HepG2 (cell line): Measurements from ENCODE around the gene RASGRF1. TPM values are rescaled to one million over a fixed set of nuclear protein-coding genes. Genes with fewer than 3 reads are reported as not detected.

Experiments used
- ATAC-seq: fragments of 200-7000 bp; cut with Tn5 transposase; 3 replicates; pipeline ENCODE4 v1.9.1; 2020; ENCODE audit warnings: mild to moderate bottlenecking, moderate library complexity
- BruUV-seq: library from RNA; stranded (reverse); fragments of 400-500 nt; replicated peaks from 2 replicates; lab custom pipeline; 2021; lab: Mats Ljungman, UMichigan
- CTCF ChIA-PET: fragments of 300-600 bp; formaldehyde crosslinking; extraction: SDS; loops from one replicate; lab custom pipeline; 2021; ENCODE audit warnings: low total read pairs, inconsistent platforms, low intra/inter-chr PET ratio; lab: Yijun Ruan, JAX
- POLR2A ChIA-PET: fragments of 350-600 bp; sonication (Branson Sonifier 250); formaldehyde crosslinking; loops from one replicate; lab custom pipeline; 2020; ENCODE audit warnings: antibody characterized with exemption, inconsistent platforms; lab: Yijun Ruan, JAX
- DNase-seq: peaks from one replicate; pipeline ENCODE4 v3.0.0-alpha.2; 2015; ENCODE audit warnings: low spot score
- FAIRE-seq: peaks from 3 replicates; lab custom pipeline; 2011; peaks lifted over from hg19 to GRCh38; lab: Jason Lieb, UNC
- H2AFZ ChIP-seq: one replicate; pipeline ENCODE4 v1.6.1; 2011; ENCODE audit warnings: low read length, inconsistent platforms
- H3K27ac ChIP-seq: fragments of 300-600 bp; 3 replicates; pipeline ENCODE4 v1.8.0; 2011; ENCODE audit warnings: mixed run types, mild to moderate bottlenecking, mixed read lengths, low read length, inconsistent platforms; ENCODE audit not compliant: insufficient read depth; ENCODE audit errors: extremely low read length
- H3K27me3 ChIP-seq, 2 experiments: fragments of 200-600 bp in 1 of 2; 2 replicates in 1 of 2; 3 replicates in 1 of 2; pipeline versions ENCODE4 v1.6.0 to v1.8.0; 2011; ENCODE audit warnings: low read length in 2 of 2, mild to moderate bottlenecking in 2 of 2, moderate library complexity in 2 of 2, inconsistent platforms in 1 of 2; ENCODE audit not compliant: insufficient read depth in 2 of 2, control insufficient read depth in 1 of 2
- H3K36me3 ChIP-seq, 2 experiments: fragments of 200-600 bp in 1 of 2; replicated peaks in 1 of 2; 2 replicates in 1 of 2; 3 replicates in 1 of 2; pipeline versions ENCODE4 v1.5.1 to v1.8.0; 2011; ENCODE audit warnings: low read length in 2 of 2, inconsistent platforms in 1 of 2; ENCODE audit not compliant: insufficient read depth in 2 of 2, control insufficient read depth in 1 of 2
- H3K4me1 ChIP-seq: 2 replicates; pipeline ENCODE4 v1.5.1; 2012; ENCODE audit warnings: low read length, inconsistent platforms; ENCODE audit not compliant: insufficient read depth
- H3K4me2 ChIP-seq: 2 replicates; pipeline ENCODE4 v1.6.0; 2011; ENCODE audit warnings: low read depth, low read length, inconsistent platforms
- H3K4me3 ChIP-seq, 3 experiments: fragments of 200-600 bp in 1 of 3; sonication (generic), shearing (Covaris generic) in 1 of 3; replicated peaks in 1 of 3; 2 replicates each; pipeline ENCODE4 v1.5.1; 2011 to 2016; ENCODE audit warnings: low read length in 3 of 3, inconsistent platforms in 2 of 3, low read depth in 2 of 3, mild to moderate bottlenecking in 2 of 3, control low read depth in 1 of 3, mixed read lengths in 1 of 3; ENCODE audit not compliant: insufficient read depth in 1 of 3
- H3K79me2 ChIP-seq: one replicate; pipeline ENCODE4 v1.6.1; 2011; ENCODE audit warnings: low read length, inconsistent platforms; ENCODE audit not compliant: insufficient read depth
- H3K9ac ChIP-seq: 2 replicates; pipeline ENCODE4 v1.6.0; 2011; ENCODE audit warnings: mild to moderate bottlenecking, low read depth, low read length, inconsistent platforms; ENCODE audit not compliant: insufficient read depth
- H3K9me3 ChIP-seq: 2 replicates; pipeline ENCODE4 v1.5.1; 2012; ENCODE audit warnings: mild to moderate bottlenecking, low read length
- H4K20me1 ChIP-seq: 2 replicates; pipeline ENCODE4 v1.6.0; 2011; ENCODE audit warnings: inconsistent platforms, mild to moderate bottlenecking, low read length, moderate library complexity; ENCODE audit not compliant: insufficient read depth
- CENPX ChIP-seq: sonication (generic); formaldehyde crosslinking; IDR thresholded peaks from 2 replicates; pipeline ENCODE4 v1.9.0; 2021; ENCODE audit warnings: mild to moderate bottlenecking, missing genetic modification reagents, moderate library complexity
- FIP1L1 ChIP-seq: fragments of 200-400 bp; formaldehyde crosslinking; IDR thresholded peaks from 2 replicates; pipeline ENCODE4 v1.6.1; 2018; ENCODE audit warnings: low read depth, mild to moderate bottlenecking, low read length, moderate library complexity, borderline replicate concordance; ENCODE audit not compliant: insufficient read depth
- KDM3A ChIP-seq: IDR thresholded peaks from 2 replicates; pipeline ENCODE4 v1.6.1; 2018; ENCODE audit warnings: low read depth, missing compliant biosample characterization
- LCORL ChIP-seq, 2 experiments: fragments of 450-650 bp in 1 of 2; sonication (generic) in 1 of 2; formaldehyde crosslinking in 1 of 2; IDR thresholded peaks; 2 replicates each; pipeline versions ENCODE4 v1.5.0 to v1.6.1; 2017 to 2020; ENCODE audit warnings: antibody characterized with exemption in 1 of 2, missing genetic modification reagents in 1 of 2
- PCBP1 ChIP-seq: fragments of 200-400 bp; formaldehyde crosslinking; IDR thresholded peaks from 2 replicates; pipeline ENCODE4 v1.6.1; 2017; ENCODE audit warnings: mild to moderate bottlenecking, low read depth, low read length, borderline replicate concordance
- POLR2A ChIP-seq, 2 experiments: IDR thresholded peaks; 2 replicates each; pipeline ENCODE4 v1.6.1; 2011; ENCODE audit warnings: low read depth in 2 of 2, low read length in 2 of 2, mild to moderate bottlenecking in 1 of 2, moderate library complexity in 1 of 2; ENCODE audit not compliant: insufficient read depth in 1 of 2
- RFX5 ChIP-seq: IDR thresholded peaks from 2 replicates; pipeline ENCODE4 v1.6.1; 2011; ENCODE audit warnings: low read depth, low read length, improper control_type of control experiment
- SIN3B ChIP-seq: fragments of 150-350 bp; IDR thresholded peaks from 2 replicates; pipeline ENCODE4 v1.6.1; 2014; ENCODE audit warnings: low read length
- ZNF256 ChIP-seq: sonication (generic); formaldehyde crosslinking; conservative IDR thresholded peaks from 2 replicates; pipeline ENCODE4 v1.4.0; 2020; ENCODE audit warnings: missing genetic modification reagents
- ZNF263 ChIP-seq: sonication (generic); formaldehyde crosslinking; IDR thresholded peaks from 2 replicates; pipeline ENCODE4 v1.4.0; 2020; ENCODE audit warnings: missing genetic modification reagents
- ZNF558 ChIP-seq: sonication (generic); formaldehyde crosslinking; IDR thresholded peaks from 2 replicates; pipeline ENCODE4 v1.9.0; 2022; ENCODE audit warnings: mild to moderate bottlenecking, missing genetic modification reagents, borderline replicate concordance
- ZNF83 ChIP-seq: sonication (generic); formaldehyde crosslinking; IDR thresholded peaks from 2 replicates; pipeline ENCODE4 v1.4.0; 2020; ENCODE audit warnings: missing genetic modification reagents, mild to moderate bottlenecking, borderline replicate concordance
- WGBS: methylation state at CpG from one replicate; pipeline ENCODE4 v1.1.6; 2017; ENCODE audit warnings: low lambda C conversion rate; 5-methylcytosine and 5-hydroxymethylcytosine counted together
- in situ Hi-C: cut with HindIII; loops from 2 replicates; pipeline ENCODE4 v1.10.0; 2017; ENCODE audit warnings: low pct_unique_long_range_greater_than_20kb; ENCODE audit not compliant: extremely low pct_ligation_motif_present
- intact Hi-C: fragments of 100-400 bp; cut with micrococcal nuclease; formaldehyde crosslinking; loops from one replicate; pipeline ENCODE4 v1.10.0; 2022; ENCODE audit not compliant: unreplicated experiment
- polyA plus RNA-seq, 8 experiments: library from polyadenylated mRNA; depleted of rRNA in 3 of 8; stranded (reverse) in 7 of 8; unstranded in 1 of 8; fragments of >200 nt; fragmentation: Illumina TruSeq in 4 of 8; extraction: Trizol in 4 of 8; gene quantifications; 2 replicates each; pipeline versions ENCODE4 v1.2.1 to v1.2.3, GENCODE V29; 2011 to 2016; ENCODE audit warnings: low read depth in 4 of 8, missing spikeins in 1 of 8, mixed read lengths in 1 of 8; ENCODE audit not compliant: insufficient read depth in 1 of 8
- total RNA-seq, 5 experiments: library from RNA; depleted of rRNA; stranded (reverse); fragments of >200 nt; fragmentation: Illumina TruSeq; extraction: Trizol; gene quantifications; 2 replicates each; pipeline ENCODE4 v1.2.3, GENCODE V29; 2016; ENCODE audit warnings: low read depth in 1 of 5
- TF ChIP-seq, protein P1 (sequence below): sonication (generic); formaldehyde crosslinking; conservative IDR thresholded peaks from 2 replicates; pipeline ENCODE4 v1.8.0; 2022; ENCODE audit warnings: missing genetic modification reagents
- TF ChIP-seq, protein P2 (sequence below): sonication (generic); formaldehyde crosslinking; IDR thresholded peaks from 2 replicates; pipeline ENCODE4 v1.8.0; 2023; ENCODE audit warnings: mild to moderate bottlenecking, missing genetic modification reagents
- TF ChIP-seq, protein P3 (sequence below): sonication (generic); formaldehyde crosslinking; IDR thresholded peaks from 2 replicates; pipeline ENCODE4 v1.4.0; 2020; ENCODE audit warnings: mild to moderate bottlenecking, missing genetic modification reagents
- TF ChIP-seq, protein P4 (sequence below): sonication (generic); formaldehyde crosslinking; IDR thresholded peaks from 2 replicates; pipeline ENCODE4 v1.5.1; 2020; ENCODE audit warnings: missing genetic modification reagents, mild to moderate bottlenecking, borderline replicate concordance
- TF ChIP-seq, protein P5 (sequence below): sonication (generic); formaldehyde crosslinking; IDR thresholded peaks from 2 replicates; pipeline ENCODE4 v1.8.1; 2023; ENCODE audit warnings: mild to moderate bottlenecking, inconsistent platforms, moderate library complexity, missing genetic modification reagents, borderline replicate concordance

The RASGRF1 gene
- total and polyA plus RNA-seq, 2 of the 13 experiments (the other 11 are each of a cell fraction or from before 2014, with no cell fraction given), result 0.55 to 3.0 TPM

DNA sequence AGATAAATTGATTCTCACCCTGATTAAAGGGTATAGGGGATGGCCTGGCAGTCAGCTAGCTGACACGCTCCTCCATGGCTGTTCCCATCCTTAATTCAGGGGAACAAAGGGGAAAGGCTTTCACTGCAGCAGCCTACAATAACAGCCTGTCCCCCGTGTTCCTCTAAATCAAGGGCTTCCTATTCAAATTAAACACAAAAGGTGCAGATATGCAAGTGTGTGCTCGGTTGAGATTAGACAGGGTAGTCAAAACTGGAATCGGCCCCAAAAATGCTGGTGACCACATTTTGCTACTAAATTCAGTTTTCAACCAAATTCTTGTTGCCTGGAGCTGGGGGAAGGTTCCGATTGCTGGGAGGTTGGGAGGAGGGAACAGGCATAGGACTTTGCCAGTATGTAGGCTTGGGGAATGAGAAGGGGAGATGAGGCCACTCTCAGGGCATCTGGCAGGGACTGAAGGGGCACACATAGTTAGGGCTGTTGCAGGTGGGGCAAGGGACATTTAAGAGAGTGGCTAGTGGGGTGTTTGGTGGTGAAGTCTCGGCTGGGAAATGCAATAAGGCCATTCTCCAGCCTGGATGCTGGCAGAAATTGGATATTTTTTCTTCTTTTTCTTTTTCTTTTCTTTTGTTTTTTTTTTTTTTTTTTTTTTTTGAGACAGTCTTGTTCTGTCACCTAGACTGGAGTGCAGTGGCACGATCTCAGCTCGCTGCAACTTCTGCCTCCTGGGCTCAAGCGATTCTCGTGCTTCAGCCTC is 112.8 kb downstream of the RASGRF1 start:
- Histone ChIP-seq H3K27me3 (no peaks in the 10 kb centered on the region), H3K9me3 (no peaks in the 10 kb centered on the region), H3K4me3 (no peak overlapping the region), H3K9ac (no peak overlapping the region), H3K79me2 (no peaks in the 10 kb centered on the region), H3K4me2 (no peak overlapping the region), H4K20me1 (no peaks in the 10 kb centered on the region), H3K4me1 (peaks cover 36% of the 10 kb centered on the region), H3K27ac (no peak overlapping the region), H2AFZ (no peak overlapping the region), H3K36me3 (no peaks in the 10 kb centered on the region)
- no peak for ATAC-seq
- 95% methylated on average over 9 of the region's 10 CpGs for WGBS
- no TSS peak for BruUV-seq
- no peak for TF ChIP-seq LCORL (IDR thresholded peaks at IDR 0.05)
- no peak for TF ChIP-seq LCORL (CRISPR knock-in tag; IDR thresholded peaks at IDR 0.05)
- no peak for TF ChIP-seq CENPX
- TF ChIP-seq, protein P1, sequence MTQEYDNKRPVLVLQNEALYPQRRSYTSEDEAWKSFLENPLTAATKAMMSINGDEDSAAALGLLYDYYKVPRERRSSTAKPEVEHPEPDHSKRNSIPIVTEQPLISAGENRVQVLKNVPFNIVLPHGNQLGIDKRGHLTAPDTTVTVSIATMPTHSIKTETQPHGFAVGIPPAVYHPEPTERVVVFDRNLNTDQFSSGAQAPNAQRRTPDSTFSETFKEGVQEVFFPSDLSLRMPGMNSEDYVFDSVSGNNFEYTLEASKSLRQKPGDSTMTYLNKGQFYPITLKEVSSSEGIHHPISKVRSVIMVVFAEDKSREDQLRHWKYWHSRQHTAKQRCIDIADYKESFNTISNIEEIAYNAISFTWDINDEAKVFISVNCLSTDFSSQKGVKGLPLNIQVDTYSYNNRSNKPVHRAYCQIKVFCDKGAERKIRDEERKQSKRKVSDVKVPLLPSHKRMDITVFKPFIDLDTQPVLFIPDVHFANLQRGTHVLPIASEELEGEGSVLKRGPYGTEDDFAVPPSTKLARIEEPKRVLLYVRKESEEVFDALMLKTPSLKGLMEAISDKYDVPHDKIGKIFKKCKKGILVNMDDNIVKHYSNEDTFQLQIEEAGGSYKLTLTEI (CRISPR knock-in tag), result no peak
- TF ChIP-seq, protein P2, sequence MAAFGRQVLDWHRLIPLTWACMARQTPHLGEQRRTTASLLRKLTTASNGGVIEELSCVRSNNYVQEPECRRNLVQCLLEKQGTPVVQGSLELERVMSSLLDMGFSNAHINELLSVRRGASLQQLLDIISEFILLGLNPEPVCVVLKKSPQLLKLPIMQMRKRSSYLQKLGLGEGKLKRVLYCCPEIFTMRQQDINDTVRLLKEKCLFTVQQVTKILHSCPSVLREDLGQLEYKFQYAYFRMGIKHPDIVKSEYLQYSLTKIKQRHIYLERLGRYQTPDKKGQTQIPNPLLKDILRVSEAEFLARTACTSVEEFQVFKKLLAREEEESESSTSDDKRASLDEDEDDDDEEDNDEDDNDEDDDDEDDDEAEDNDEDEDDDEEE, result no peak
- TF ChIP-seq ZNF83 (CRISPR knock-in tag), result no peak
- TF ChIP-seq RFX5, result no peak
- TF ChIP-seq KDM3A (CRISPR knock-in tag), result no peak
- TF ChIP-seq ZNF263, result no peak
- TF ChIP-seq, protein P3, sequence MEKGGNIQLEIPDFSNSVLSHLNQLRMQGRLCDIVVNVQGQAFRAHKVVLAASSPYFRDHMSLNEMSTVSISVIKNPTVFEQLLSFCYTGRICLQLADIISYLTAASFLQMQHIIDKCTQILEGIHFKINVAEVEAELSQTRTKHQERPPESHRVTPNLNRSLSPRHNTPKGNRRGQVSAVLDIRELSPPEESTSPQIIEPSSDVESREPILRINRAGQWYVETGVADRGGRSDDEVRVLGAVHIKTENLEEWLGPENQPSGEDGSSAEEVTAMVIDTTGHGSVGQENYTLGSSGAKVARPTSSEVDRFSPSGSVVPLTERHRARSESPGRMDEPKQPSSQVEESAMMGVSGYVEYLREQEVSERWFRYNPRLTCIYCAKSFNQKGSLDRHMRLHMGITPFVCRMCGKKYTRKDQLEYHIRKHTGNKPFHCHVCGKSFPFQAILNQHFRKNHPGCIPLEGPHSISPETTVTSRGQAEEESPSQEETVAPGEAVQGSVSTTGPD (CRISPR knock-in tag), result no peak
- TF ChIP-seq FIP1L1, result no peak
- TF ChIP-seq SIN3B, result no peak
- TF ChIP-seq POLR2A (IDR thresholded peaks at IDR 0.05; ENCODE audit: insufficient read depth in 1 of 2, low read depth in 2 of 2, low read length in 2 of 2), result no peak
- TF ChIP-seq, protein P4, sequence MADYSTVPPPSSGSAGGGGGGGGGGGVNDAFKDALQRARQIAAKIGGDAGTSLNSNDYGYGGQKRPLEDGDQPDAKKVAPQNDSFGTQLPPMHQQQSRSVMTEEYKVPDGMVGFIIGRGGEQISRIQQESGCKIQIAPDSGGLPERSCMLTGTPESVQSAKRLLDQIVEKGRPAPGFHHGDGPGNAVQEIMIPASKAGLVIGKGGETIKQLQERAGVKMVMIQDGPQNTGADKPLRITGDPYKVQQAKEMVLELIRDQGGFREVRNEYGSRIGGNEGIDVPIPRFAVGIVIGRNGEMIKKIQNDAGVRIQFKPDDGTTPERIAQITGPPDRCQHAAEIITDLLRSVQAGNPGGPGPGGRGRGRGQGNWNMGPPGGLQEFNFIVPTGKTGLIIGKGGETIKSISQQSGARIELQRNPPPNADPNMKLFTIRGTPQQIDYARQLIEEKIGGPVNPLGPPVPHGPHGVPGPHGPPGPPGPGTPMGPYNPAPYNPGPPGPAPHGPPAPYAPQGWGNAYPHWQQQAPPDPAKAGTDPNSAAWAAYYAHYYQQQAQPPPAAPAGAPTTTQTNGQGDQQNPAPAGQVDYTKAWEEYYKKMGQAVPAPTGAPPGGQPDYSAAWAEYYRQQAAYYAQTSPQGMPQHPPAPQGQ (CRISPR knock-in tag), result no peak
- TF ChIP-seq ZNF256 (CRISPR knock-in tag), result no peak
- TF ChIP-seq, protein P5, sequence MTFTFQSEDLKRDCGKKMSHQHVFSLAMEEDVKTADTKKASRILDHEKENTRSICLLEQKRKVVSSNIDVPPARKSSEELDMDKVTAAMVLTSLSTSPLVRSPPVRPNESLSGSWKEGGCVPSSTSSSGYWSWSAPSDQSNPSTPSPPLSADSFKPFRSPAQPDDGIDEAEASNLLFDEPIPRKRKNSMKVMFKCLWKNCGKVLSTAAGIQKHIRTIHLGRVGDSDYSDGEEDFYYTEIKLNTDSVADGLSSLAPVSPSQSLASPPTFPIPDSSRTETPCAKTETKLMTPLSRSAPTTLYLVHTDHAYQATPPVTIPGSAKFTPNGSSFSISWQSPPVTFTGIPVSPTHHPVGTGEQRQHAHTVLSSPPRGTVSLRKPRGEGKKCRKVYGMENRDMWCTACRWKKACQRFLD (CRISPR knock-in tag), result no peak
- no peak for TF ChIP-seq ZNF558
- TF ChIP-seq PCBP1, result no peak
- intact Hi-C loops, result no loop called here
- FAIRE-seq, result no peak
- CTCF ChIA-PET, result no interaction called here
- POLR2A ChIA-PET, result interaction anchor here (1.4 kb wide), 1 partner anchor 16 kb away, joined by 4 read pairs; no protein-coding TSS in a partner anchor
- no peak for DNase-seq
- in situ Hi-C loops, result no loop called here
